Keratinocyte (primary cell): ENCODE results near the gene EP300.

ENCODE experiments used
- EZH2 ChIP-seq: IDR thresholded peaks from one replicate; pipeline ENCODE4 v1.6.1; 2012; ENCODE audit warnings: inconsistent platforms, mild to moderate bottlenecking, low read length, moderate library complexity
- TF ChIP-seq, protein P1 (sequence below), 3 experiments: IDR thresholded peaks in 1 of 3; conservative IDR thresholded peaks in 1 of 3; optimal IDR thresholded peaks in 1 of 3; 2 replicates in 2 of 3; 3 replicates in 1 of 3; pipeline versions ENCODE3 to v1.5.1; 2011; ENCODE audit warnings: low read length in 3 of 3, mild to moderate bottlenecking in 3 of 3, moderate library complexity in 2 of 3, control low read depth in 1 of 3, inconsistent platforms in 1 of 3; ENCODE audit not compliant: insufficient read depth in 2 of 3; ENCODE audit errors: extremely low read depth in 1 of 3

DNA sequence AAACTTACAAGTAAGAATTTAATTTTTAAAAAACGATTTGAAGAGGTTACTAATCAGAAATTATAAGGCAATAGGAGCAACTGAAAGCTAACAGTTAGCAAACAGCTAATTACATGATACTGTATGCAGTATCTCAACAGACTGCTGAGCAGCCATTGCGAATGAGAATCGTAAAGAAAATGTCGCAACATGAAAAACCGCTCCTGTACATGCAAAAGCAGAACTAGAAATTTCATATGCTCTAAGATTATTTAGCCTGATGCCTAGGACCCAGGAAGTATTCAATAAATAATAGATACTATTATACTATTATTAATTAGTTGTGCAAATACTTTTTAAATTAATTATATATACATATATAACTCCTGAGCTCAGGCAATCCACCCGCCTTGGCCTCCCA is 48.7 kb upstream of the EP300 start:
- no peak for TF ChIP-seq EZH2
- TF ChIP-seq, protein P1, sequence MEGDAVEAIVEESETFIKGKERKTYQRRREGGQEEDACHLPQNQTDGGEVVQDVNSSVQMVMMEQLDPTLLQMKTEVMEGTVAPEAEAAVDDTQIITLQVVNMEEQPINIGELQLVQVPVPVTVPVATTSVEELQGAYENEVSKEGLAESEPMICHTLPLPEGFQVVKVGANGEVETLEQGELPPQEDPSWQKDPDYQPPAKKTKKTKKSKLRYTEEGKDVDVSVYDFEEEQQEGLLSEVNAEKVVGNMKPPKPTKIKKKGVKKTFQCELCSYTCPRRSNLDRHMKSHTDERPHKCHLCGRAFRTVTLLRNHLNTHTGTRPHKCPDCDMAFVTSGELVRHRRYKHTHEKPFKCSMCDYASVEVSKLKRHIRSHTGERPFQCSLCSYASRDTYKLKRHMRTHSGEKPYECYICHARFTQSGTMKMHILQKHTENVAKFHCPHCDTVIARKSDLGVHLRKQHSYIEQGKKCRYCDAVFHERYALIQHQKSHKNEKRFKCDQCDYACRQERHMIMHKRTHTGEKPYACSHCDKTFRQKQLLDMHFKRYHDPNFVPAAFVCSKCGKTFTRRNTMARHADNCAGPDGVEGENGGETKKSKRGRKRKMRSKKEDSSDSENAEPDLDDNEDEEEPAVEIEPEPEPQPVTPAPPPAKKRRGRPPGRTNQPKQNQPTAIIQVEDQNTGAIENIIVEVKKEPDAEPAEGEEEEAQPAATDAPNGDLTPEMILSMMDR (optimal IDR thresholded peaks at IDR 0.05 in 1 of 3, IDR thresholded peaks at IDR 0.05 in 1 of 3, conservative IDR thresholded peaks at IDR 0.05 in 1 of 3; ENCODE audit: extremely low read depth in 1 of 3, insufficient read depth in 2 of 3, low read length in 3 of 3): no peak
